ENCODE data around the gene SATB2.

SATB2 gene

GRCh38 chr2:199317646-199318045, 140.1 kb downstream of the SATB2 start:
- no peak for DNase-seq

- no peak for DNase-seq
Measured at GRCh38 chr2:199316851-199317250, 140.9 kb downstream of the SATB2 start.

- DNase-seq: no peak
Measured at GRCh38 chr2:199315299-199316179, 142.2 kb downstream of the SATB2 start.

GRCh38 chr2:199312931-199313330, 144.8 kb downstream of the SATB2 start:
- DNase-seq: no peak

- DNase-seq: no peak
Measured at GRCh38 chr2:199310771-199311585, 146.8 kb downstream of the SATB2 start.

GRCh38 chr2:199309973-199310372, 147.8 kb downstream of the SATB2 start:
- DNase-seq: no peak

- no peak for DNase-seq
Measured at GRCh38 chr2:199309411-199309810, 148.3 kb downstream of the SATB2 start.

GRCh38 chr2:199308567-199308966, 149.2 kb downstream of the SATB2 start:
- DNase-seq: no peak

GRCh38 chr2:199307461-199307860, 150.3 kb downstream of the SATB2 start:
- no peak for DNase-seq

GRCh38 chr2:199306116-199306515, 151.6 kb downstream of the SATB2 start:
- DNase-seq: no peak

GRCh38 chr2:199303728-199304177, 154.0 kb downstream of the SATB2 start:
- no peak for DNase-seq

- no peak for DNase-seq
Measured at GRCh38 chr2:199302851-199303250, 154.9 kb downstream of the SATB2 start.

- no peak for DNase-seq
Measured at GRCh38 chr2:199288424-199288823, 169.3 kb downstream of the SATB2 start.

GRCh38 chr2:199282309-199282708, 175.4 kb downstream of the SATB2 start:
- DNase-seq: no peak

- no peak for DNase-seq
Measured at GRCh38 chr2:199279146-199279545, 178.6 kb downstream of the SATB2 start.

GRCh38 chr2:199278099-199278498, 179.6 kb downstream of the SATB2 start:
- DNase-seq: no peak

- DNase-seq: no peak
Measured at GRCh38 chr2:199273042-199273511, 184.7 kb downstream of the SATB2 start.

- no peak for DNase-seq
Measured at GRCh38 chr2:199261936-199262335, 195.8 kb downstream of the SATB2 start.

GRCh38 chr2:199261239-199261638, 196.5 kb downstream of the SATB2 start:
- no peak for DNase-seq

GRCh38 chr2:199259671-199260070, 198.1 kb downstream of the SATB2 start:
- no peak for DNase-seq

- DNase-seq: no peak
Measured at GRCh38 chr2:199258291-199258690, 199.4 kb downstream of the SATB2 start.

GRCh38 chr2:199257261-199258224, 200.2 kb downstream of the SATB2 start:
- DNase-seq: no peak

- DNase-seq: no peak
Measured at GRCh38 chr2:199230091-199230490, 227.6 kb downstream of the SATB2 start.
